Measurements from ENCODE around the gene INHBC.
A peak's percentile ranks its signal among the peaks of the same experiment; 100 is the strongest.

Gene INHBC

GRCh38 chr12:57472391-57472790, 37.8 kb downstream of the INHBC start:
- Mint-ChIP-seq H3K4me3 (peak overlapping the region in 1 of 2 donors; percentile 2), H3K9me3 (no peaks in the 10 kb centered on the region), H3K27me3 (no peaks in the 10 kb centered on the region), H3K36me3 (peaks cover 62 to 81% of the 10 kb centered on the region in 2 donors), H3K4me1 (peaks cover 36 to 59% of the 10 kb centered on the region in 2 donors), H3K27ac (peak overlapping the region; percentile 25)
- DNase-seq (no peak), ATAC-seq (replicated peaks) (no peak)

GRCh38 chr12:57473392-57473791, 38.8 kb downstream of the INHBC start:
- no peak for ATAC-seq (replicated peaks)
- Mint-ChIP-seq H3K36me3 (peaks cover 54 to 79% of the 10 kb centered on the region in 2 donors), H3K27ac (peak overlapping the region; percentile 1), H3K27me3 (no peaks in the 10 kb centered on the region), H3K4me1 (peaks cover 38 to 69% of the 10 kb centered on the region in 2 donors), H3K4me3 (no peak overlapping the region), H3K9me3 (no peaks in the 10 kb centered on the region)
- DNase-seq, result no peak

- Mint-ChIP-seq H3K9me3 (no peaks in the 10 kb centered on the region), H3K4me3 (peak overlapping the region; percentile 39 to 52), H3K36me3 (peaks cover 52 to 81% of the 10 kb centered on the region in 2 donors), H3K27me3 (no peaks in the 10 kb centered on the region), H3K27ac (peak overlapping the region; percentile 70), H3K4me1 (peaks cover 43 to 74% of the 10 kb centered on the region in 2 donors)
- no peak for DNase-seq
- no peak for ATAC-seq (replicated peaks)
Measured at GRCh38 chr12:57473886-57474285, 39.3 kb downstream of the INHBC start.

DNA sequence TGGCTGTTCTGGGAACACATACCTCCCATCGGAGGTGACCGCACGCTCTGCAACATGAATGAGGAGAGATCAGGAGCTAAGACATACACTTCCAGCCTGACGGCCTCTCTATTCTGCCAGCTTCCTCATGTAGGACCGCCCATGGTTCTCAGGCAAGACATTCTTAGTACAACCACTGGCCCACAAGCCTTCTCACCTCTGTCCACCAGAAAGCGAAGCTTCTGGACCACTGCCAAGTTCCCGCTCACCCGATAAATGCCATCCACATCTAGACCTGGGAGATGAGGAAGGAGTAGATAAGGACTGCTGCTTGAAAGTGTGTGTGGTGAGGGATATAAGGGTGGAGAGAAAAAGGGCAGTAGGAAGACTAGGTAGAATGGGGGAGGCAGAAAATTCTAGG, 39.8 kb downstream of the INHBC start:
- Mint-ChIP-seq H3K27ac (peak overlapping the region; percentile 70), H3K9me3 (no peaks in the 10 kb centered on the region), H3K27me3 (no peaks in the 10 kb centered on the region), H3K36me3 (peaks cover 51 to 76% of the 10 kb centered on the region in 2 donors), H3K4me1 (peaks cover 44 to 80% of the 10 kb centered on the region in 2 donors), H3K4me3 (peak overlapping the region; percentile 39 to 52)
- DNase-seq (no peak), ATAC-seq (replicated peaks) (no peak)

DNA sequence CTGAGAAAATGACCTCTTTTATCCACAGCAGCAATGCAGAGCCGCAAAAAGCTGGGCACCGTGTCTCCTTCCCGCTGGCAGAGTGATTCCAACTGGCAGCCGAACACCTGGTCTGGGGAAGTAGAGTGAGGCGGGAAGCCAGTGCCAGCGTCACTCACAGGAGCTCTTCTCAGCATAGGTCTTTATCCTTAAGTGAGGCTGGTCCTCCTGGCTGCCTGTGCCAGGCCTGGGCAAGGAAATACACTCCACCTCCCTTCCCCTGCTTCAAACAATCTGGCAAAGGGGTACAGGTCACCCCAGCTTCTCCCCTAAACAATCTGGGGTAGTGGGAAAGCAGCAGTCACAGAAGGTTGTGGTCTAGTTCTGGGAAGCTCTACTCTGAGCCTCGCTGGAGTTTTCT, 40.3 kb downstream of the INHBC start:
- Mint-ChIP-seq H3K27me3 (no peaks in the 10 kb centered on the region), H3K27ac (peak overlapping the region; percentile 70), H3K4me1 (peaks cover 49 to 84% of the 10 kb centered on the region in 2 donors), H3K9me3 (no peaks in the 10 kb centered on the region), H3K4me3 (peak overlapping the region; percentile 39 to 52), H3K36me3 (peaks cover 51 to 72% of the 10 kb centered on the region in 2 donors)
- DNase-seq (no peak), ATAC-seq (replicated peaks) (no peak)

DNA sequence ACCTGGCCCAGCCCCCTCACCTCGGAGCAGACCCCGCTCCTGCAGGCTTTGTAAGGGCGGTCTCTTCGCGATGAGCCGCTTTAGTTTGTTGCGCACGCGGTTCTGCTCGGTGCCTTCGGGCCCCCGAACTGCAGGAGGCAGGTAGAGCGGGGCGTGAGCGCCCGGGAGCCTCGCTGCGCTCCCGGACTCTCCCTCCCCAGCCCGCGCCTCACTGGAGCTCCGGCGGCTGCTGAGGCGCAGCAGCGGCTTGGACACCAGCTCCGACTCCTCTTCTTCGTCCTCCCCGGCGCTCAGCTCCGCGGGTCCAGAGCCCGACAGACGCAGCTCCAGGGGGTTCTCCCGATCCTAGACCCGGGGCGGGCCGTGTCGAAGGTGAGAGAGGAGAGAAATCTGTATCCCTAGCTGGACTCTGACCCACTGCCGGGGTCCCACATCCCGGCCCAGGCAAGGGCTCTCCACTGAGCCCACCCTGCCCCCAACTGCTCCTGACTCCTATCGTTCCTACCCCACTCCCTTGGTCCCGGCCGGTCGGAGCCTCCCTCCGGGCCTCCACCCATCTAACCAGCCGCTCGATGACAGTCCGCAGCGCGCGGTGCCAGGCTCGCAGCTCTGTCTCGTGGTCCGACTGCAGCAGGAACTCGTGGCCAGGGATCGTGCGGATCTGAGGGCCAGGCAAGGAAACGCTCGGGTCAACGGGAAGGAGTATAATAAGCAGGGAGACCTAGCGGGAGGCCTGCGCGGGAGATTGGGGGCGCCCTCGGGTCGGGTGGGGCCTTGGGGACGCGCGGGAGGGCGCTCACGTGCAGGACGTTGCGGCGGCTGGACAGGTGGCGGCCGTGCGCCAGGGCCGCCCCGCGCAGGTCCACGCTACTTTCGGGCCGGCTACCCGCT, 40.9 kb downstream of the INHBC start:
- peak overlapping the region; percentile 100 for H3K27ac Mint-ChIP-seq
- ATAC-seq (replicated peaks) (no peak), DNase-seq (no peak)
- peaks cover 51 to 91% of the 10 kb centered on the region in 2 donors for H3K4me1 Mint-ChIP-seq
- H3K9me3 Mint-ChIP-seq, result no peaks in the 10 kb centered on the region
- H3K4me3 Mint-ChIP-seq, result peak overlapping the region; percentile 98
- H3K36me3 Mint-ChIP-seq, result peaks cover 51 to 72% of the 10 kb centered on the region in 2 donors
- no peaks in the 10 kb centered on the region for H3K27me3 Mint-ChIP-seq

DNA sequence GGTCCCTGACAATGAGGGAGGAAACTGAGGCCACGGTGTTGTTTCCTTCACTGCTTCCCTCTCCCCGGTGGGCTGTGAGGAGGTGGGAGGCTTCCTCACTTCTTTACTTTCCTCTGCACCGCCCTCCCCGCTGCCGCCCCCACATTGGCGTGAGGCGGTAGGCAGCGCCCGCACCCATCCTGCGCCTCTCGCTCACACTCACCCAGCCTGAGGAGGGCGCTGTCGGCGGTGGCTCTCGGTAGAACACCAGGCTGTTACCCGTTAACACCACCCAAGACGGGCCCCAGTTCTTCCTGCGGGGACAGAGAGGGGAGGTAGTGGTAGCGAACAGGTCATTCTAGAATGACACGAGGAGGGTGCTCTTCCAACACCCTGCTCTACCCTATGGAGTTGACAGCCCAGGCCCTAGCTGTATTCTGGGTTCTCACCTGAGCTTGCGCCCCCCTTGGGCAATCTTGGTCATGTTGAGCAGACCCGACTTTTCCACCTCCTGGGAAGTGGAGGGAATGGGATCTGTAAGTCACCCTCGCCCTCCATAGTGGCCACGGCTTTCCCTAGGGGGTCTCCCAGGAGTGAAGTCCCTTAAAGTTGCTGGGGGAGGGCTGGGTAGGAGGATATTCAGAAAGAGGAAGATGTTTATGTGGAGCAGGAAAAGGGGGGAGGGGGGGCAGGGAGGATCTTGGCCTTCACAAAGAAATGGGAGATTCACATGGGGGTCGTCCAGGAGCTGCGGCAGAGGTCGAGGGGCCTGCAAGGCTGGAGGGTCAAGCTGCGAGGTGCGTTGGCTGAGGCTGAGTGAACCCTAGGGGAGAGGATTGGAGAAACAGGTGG, 41.8 kb downstream of the INHBC start:
- Mint-ChIP-seq H3K36me3 (peaks cover 44 to 71% of the 10 kb centered on the region in 2 donors), H3K27me3 (no peaks in the 10 kb centered on the region), H3K4me1 (peaks cover 59 to 93% of the 10 kb centered on the region in 2 donors), H3K9me3 (no peaks in the 10 kb centered on the region), H3K27ac (peak overlapping the region; percentile 100), H3K4me3 (peak overlapping the region; percentile 98)
- ATAC-seq (replicated peaks), result peak; percentile 49 to 59
- peak; percentile 69 for DNase-seq

- DNase-seq, result no peak
- H3K36me3 Mint-ChIP-seq, result peaks cover 39 to 66% of the 10 kb centered on the region in 2 donors
- no peaks in the 10 kb centered on the region for H3K27me3 Mint-ChIP-seq
- peak in 1 of 2 donors; percentile 12 for ATAC-seq (replicated peaks)
- no peaks in the 10 kb centered on the region for H3K9me3 Mint-ChIP-seq
- H3K4me1 Mint-ChIP-seq, result peaks cover 61 to 91% of the 10 kb centered on the region in 2 donors
- peak overlapping the region; percentile 100 for H3K27ac Mint-ChIP-seq
- peak overlapping the region; percentile 98 for H3K4me3 Mint-ChIP-seq
Measured at GRCh38 chr12:57476993-57477709, 42.6 kb downstream of the INHBC start.

DNA sequence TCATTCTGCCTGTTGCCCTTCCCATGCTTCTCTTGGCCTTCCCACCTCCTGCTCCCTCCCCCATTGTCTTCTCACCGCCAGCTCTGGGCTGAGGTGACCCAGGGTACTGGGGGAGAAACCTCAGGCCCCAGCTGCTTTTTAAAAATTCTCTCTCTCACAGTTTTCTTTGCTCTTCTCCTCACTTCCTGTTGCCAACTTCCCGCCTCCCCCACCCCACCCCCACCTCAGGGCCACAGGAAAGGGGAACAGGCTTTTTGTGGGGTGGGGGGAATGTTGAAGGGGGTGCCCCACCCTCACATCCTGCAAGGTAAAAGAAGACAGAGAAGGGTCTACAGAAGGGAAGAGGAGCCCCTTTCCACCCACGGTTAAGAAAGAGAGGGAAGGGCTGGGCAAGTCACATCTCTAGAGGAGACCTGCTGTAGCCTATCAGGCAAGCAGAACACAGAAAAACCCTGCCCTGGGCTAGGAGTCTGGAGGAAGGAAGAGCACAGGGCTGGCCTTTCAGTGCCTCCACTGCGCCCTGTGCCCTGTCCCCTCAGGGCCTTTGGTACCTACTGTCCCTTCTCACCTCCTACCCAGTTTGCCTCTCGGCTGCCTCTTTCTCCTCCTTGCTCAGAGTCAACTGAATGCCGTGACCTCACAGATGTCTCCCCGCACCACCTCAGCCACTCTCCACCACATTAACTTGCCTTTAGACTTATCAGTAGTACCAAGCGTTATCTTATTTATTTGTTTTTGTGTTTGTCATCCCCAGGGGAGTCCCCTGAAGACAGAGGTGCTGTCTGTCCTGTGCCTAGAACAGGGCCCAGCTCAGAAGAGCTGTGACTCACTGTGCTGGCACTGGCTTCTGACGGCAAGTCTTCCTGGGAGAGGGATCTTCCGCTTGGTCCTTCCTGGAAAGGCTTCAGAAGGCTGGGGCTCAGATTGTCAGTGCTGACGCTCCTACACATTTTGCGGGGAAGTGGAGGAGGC, 43.4 kb downstream of the INHBC start:
- Mint-ChIP-seq H3K9me3 (no peaks in the 10 kb centered on the region), H3K27ac (peak overlapping the region; percentile 100), H3K4me3 (peak overlapping the region; percentile 98), H3K4me1 (peaks cover 60 to 86% of the 10 kb centered on the region in 2 donors), H3K27me3 (no peaks in the 10 kb centered on the region), H3K36me3 (peaks cover 32 to 60% of the 10 kb centered on the region in 2 donors)
- ATAC-seq (replicated peaks), result peak; percentile 64
- peak; percentile 44 for DNase-seq

- no peaks in the 10 kb centered on the region for H3K27me3 Mint-ChIP-seq
- peaks cover 25 to 52% of the 10 kb centered on the region in 2 donors for H3K36me3 Mint-ChIP-seq
- H3K4me1 Mint-ChIP-seq, result peaks cover 60 to 84% of the 10 kb centered on the region in 2 donors
- peak overlapping the region; percentile 98 for H3K4me3 Mint-ChIP-seq
- H3K9me3 Mint-ChIP-seq, result no peaks in the 10 kb centered on the region
- ATAC-seq (replicated peaks) (no peak), DNase-seq (no peak)
- peak overlapping the region; percentile 100 for H3K27ac Mint-ChIP-seq
Measured at GRCh38 chr12:57479043-57479375, 44.4 kb downstream of the INHBC start.

- Mint-ChIP-seq H3K27ac (peak within 1 kb of the TSS; percentile 100), H3K9me3 (no peaks in the 10 kb centered on the region), H3K36me3 (peaks cover 19 to 46% of the 10 kb centered on the region in 2 donors), H3K4me3 (peak within 1 kb of the TSS; percentile 98), H3K27me3 (no peaks in the 10 kb centered on the region), H3K4me1 (peaks cover 54 to 78% of the 10 kb centered on the region in 2 donors)
- peak; percentile 54 for DNase-seq
- ATAC-seq (replicated peaks), result peak; percentile 66
Measured at GRCh38 chr12:57479376-57480115, 45.0 kb downstream of the INHBC start, which contains the start of gene ARHGAP9. Gene ARHGAP9, minus strand, starts transcription at chr12:57479866. Its CDS starts 460 bp downstream, at chr12:57479406.

GRCh38 chr12:57481671-57482070, 47.1 kb downstream of the INHBC start:
- Mint-ChIP-seq H3K36me3 (peaks cover 3 to 28% of the 10 kb centered on the region in 2 donors), H3K4me3 (peak overlapping the region in 1 of 2 donors; percentile 31), H3K9me3 (no peaks in the 10 kb centered on the region), H3K27ac (peak overlapping the region; percentile 100), H3K27me3 (no peaks in the 10 kb centered on the region), H3K4me1 (peaks cover 44 to 60% of the 10 kb centered on the region in 2 donors)
- ATAC-seq (replicated peaks), result no peak
- no peak for DNase-seq
